Omental fat pad (tissue), 4 donors: ENCODE measurements around the gene KLHL41. TPM values are rescaled to one million over a fixed set of nuclear protein-coding genes. Genes with fewer than 3 reads are reported as not detected.
"Not testable (repeated sequence)": the region's sequence is repeated elsewhere in the genome, so short reads cannot be mapped to it uniquely, and the experiment has no call there.

Experiments used
- ATAC-seq: fragments of 150-250 bp; one replicate; pipeline ENCODE4 v1.9.1; 2016; ENCODE audit warnings: mild to moderate bottlenecking, moderate library complexity; ENCODE audit not compliant: low FRiP score
- DNase-seq: peaks from one replicate; pipeline ENCODE4 v3.0.0-alpha.2; 2019; ENCODE audit warnings: low spot score
- total RNA-seq, 4 donors: library from RNA; depleted of rRNA; stranded (reverse); fragments of >200 nt; gene quantifications; one replicate each; pipeline ENCODE4 v1.1.0, GENCODE V29; 2016
- TF ChIP-seq, protein P1 (sequence below), 3 donors: fragments of 450-650 bp; IDR thresholded peaks; one replicate each; pipeline ENCODE4 v1.5.1; 2016 to 2017; ENCODE audit warnings: antibody characterized with exemption in 3 of 3, mild to moderate bottlenecking in 3 of 3, moderate library complexity in 2 of 3

KLHL41 gene
- total RNA-seq, 4 donors from 2014 or later, result 0.19 to 1.4 (median 0.72) TPM; not detected in 1

DNA sequence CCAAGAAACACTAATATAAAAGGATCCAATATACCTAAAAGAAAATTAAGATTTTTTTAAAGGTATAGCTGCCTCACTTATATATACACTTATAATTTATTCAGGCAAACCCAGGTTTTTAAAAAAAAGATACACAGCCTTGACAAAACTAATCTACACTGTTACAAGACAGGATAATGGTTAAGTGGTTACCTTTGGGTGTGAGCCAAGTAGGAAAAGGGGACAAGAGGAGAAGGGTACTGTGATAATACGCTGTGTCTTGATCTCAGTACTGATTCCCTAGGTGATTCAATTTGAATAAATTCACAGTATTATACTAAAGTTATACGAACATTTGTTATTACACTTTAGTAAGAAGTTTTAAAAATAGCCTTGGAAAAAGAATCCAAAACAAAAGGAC, 30.6 kb downstream of the KLHL41 start:
- ATAC-seq (no peak), DNase-seq (no peak)
- TF ChIP-seq, protein P1, sequence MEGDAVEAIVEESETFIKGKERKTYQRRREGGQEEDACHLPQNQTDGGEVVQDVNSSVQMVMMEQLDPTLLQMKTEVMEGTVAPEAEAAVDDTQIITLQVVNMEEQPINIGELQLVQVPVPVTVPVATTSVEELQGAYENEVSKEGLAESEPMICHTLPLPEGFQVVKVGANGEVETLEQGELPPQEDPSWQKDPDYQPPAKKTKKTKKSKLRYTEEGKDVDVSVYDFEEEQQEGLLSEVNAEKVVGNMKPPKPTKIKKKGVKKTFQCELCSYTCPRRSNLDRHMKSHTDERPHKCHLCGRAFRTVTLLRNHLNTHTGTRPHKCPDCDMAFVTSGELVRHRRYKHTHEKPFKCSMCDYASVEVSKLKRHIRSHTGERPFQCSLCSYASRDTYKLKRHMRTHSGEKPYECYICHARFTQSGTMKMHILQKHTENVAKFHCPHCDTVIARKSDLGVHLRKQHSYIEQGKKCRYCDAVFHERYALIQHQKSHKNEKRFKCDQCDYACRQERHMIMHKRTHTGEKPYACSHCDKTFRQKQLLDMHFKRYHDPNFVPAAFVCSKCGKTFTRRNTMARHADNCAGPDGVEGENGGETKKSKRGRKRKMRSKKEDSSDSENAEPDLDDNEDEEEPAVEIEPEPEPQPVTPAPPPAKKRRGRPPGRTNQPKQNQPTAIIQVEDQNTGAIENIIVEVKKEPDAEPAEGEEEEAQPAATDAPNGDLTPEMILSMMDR (IDR thresholded peaks at IDR 0.05), result no peak

DNA sequence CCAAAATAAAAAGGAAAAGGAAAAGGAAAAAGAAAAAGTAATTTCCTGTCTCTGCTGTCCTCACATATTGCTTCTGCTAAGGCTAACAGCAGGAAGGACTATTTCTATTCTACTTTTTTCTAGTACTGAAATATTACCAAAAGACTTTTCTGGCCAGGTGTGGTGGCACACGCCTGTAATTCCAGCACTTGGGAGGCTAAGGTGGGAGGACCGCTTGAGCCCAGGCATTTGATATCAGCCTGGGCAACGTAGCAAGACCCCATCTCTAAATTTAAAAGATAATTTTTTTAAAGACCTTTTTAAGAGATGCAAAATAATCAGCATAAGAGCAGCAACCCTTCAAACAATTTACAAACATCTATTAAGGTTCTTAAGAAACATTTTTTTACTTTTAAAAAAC, 32.9 kb downstream of the KLHL41 start:
- no peak for DNase-seq
- TF ChIP-seq, protein P1 (IDR thresholded peaks at IDR 0.05), result no peak
- ATAC-seq, result no peak

DNA sequence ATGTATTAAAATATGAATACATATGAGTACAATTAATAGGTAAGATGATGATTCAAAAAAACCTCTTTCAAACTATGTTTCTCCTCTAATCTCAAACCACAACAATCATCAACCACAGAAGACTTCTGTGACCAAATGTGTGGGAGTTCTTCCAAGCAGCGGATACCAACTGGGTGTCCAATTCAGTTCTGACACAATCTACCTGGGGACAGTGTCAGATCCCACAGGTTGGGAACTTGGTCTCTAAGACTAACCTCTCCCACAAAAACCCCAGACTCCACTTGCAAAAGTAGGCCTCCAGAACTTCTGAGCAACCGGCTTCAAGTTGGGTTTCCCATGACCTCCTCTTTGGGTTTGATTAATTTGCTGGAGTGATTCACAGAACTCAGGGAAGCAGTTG, 37.3 kb downstream of the KLHL41 start:
- TF ChIP-seq, protein P1 (IDR thresholded peaks at IDR 0.05), result no peak
- ATAC-seq, result no peak
- DNase-seq, result no peak

GRCh38 chr2:169561364-169561763, 51.9 kb downstream of the KLHL41 start:
- TF ChIP-seq, protein P1 (IDR thresholded peaks at IDR 0.05), result no peak
- no peak for ATAC-seq
- DNase-seq, result no peak

GRCh38 chr2:169562084-169562483, 52.6 kb downstream of the KLHL41 start:
- DNase-seq, ATAC-seq: not testable (repeated sequence)

DNA sequence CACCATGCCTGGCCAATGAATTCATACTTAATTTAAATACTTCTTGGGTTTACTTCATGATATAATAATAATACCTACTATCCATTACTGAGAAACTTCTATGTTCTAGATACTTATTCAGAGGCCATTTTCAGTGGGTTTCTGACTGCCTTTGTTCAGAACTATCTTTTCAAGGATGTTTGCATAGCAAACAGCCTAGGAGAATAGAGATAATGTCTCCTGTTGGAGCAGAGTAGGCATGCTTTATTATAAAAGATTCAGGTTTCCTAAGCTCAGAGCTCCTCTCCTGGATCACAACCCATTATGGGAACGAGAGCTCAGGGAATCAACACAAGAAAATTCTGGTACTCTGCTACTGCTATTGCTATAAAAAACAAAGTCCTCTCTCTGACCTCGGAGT, 53.0 kb downstream of the KLHL41 start:
- no peak for DNase-seq
- ATAC-seq, result no peak
- TF ChIP-seq, protein P1 (IDR thresholded peaks at IDR 0.05), result no peak

- no peak for ATAC-seq
- no peak for DNase-seq
- TF ChIP-seq, protein P1 (IDR thresholded peaks at IDR 0.05), result no peak
Observed at GRCh38 chr2:169565686-169566085, 56.2 kb downstream of the KLHL41 start.

GRCh38 chr2:169569948-169570347, 60.4 kb downstream of the KLHL41 start:
- no peak for ATAC-seq
- TF ChIP-seq, protein P1 (IDR thresholded peaks at IDR 0.05), result no peak
- DNase-seq, result no peak

GRCh38 chr2:169570752-169571151, 61.2 kb downstream of the KLHL41 start:
- not testable (repeated sequence) for DNase-seq, ATAC-seq
